ENCODE measurements around the gene SASH1.

SASH1 gene

GRCh38 chr6:148492654-148493290 is 150.1 kb downstream of the SASH1 start:
- peaks cover 0 to 67% (median 28%) of the 10 kb centered on the region in 4 donors for H3K4me1 ChIP-seq
- H3K27me3 ChIP-seq: no peaks in the 10 kb centered on the region
- H3K27ac ChIP-seq: peak overlapping the region; percentile 75 to 86
- TF ChIP-seq CTCF (IDR thresholded peaks at IDR 0.05): no peak
- H3K4me3 ChIP-seq: no peak overlapping the region
- no peak for DNase-seq
- peaks cover 7 to 11% (median 10%) of the 10 kb centered on the region in 3 donors for H3K36me3 ChIP-seq
- intact Hi-C loops (cut with DNase I; ENCODE audit: low total_unique reads): no loop called here
- no peaks in the 10 kb centered on the region for H3K9me3 ChIP-seq

- no peaks in the 10 kb centered on the region for H3K9me3 ChIP-seq
- peak overlapping the region; percentile 75 to 86 for H3K27ac ChIP-seq
- H3K27me3 ChIP-seq: no peaks in the 10 kb centered on the region
- no peak for TF ChIP-seq CTCF (IDR thresholded peaks at IDR 0.05)
- intact Hi-C loops (cut with DNase I; ENCODE audit: low total_unique reads): no loop called here
- H3K4me1 ChIP-seq: peaks cover 0 to 72% (median 28%) of the 10 kb centered on the region in 4 donors
- H3K36me3 ChIP-seq: peaks cover under 1 to 5% (median 4%) of the 10 kb centered on the region in 3 donors
- DNase-seq: no peak
- H3K4me3 ChIP-seq: no peak overlapping the region
Observed at GRCh38 chr6:148493424-148493823, 150.8 kb downstream of the SASH1 start.

GRCh38 chr6:148494226-148494625 is 151.6 kb downstream of the SASH1 start:
- intact Hi-C loops (cut with DNase I; ENCODE audit: low total_unique reads): no loop called here
- no peaks in the 10 kb centered on the region for H3K27me3 ChIP-seq
- no peaks in the 10 kb centered on the region for H3K9me3 ChIP-seq
- no peak for TF ChIP-seq CTCF (IDR thresholded peaks at IDR 0.05)
- no peaks in the 10 kb centered on the region for H3K36me3 ChIP-seq
- DNase-seq: no peak
- no peak overlapping the region for H3K4me3 ChIP-seq
- H3K4me1 ChIP-seq: peaks cover 0 to 75% (median 28%) of the 10 kb centered on the region in 4 donors
- H3K27ac ChIP-seq: peak overlapping the region; percentile 75 to 86

- no peak for DNase-seq
- H3K27me3 ChIP-seq: no peaks in the 10 kb centered on the region
Observed at GRCh38 chr6:148495029-148495428, 152.4 kb downstream of the SASH1 start.

GRCh38 chr6:148497257-148497656 is 154.6 kb downstream of the SASH1 start:
- Histone ChIP-seq H3K36me3 (no peaks in the 10 kb centered on the region), H3K4me1 (peaks cover 0 to 93% (median 47%) of the 10 kb centered on the region in 4 donors), H3K9me3 (no peaks in the 10 kb centered on the region), H3K27me3 (no peaks in the 10 kb centered on the region), H3K27ac (peak overlapping the region; percentile 75 to 86), H3K4me3 (no peak overlapping the region)
- peak in 1 of 2 donors; percentile 77 for DNase-seq
- intact Hi-C loops (cut with DNase I; ENCODE audit: low total_unique reads): no loop called here
- TF ChIP-seq CTCF (IDR thresholded peaks at IDR 0.05): no peak

More at GRCh38 chr6:148495029-148495428, 152.4 kb downstream of the SASH1 start:
- no peak for TF ChIP-seq CTCF (IDR thresholded peaks at IDR 0.05)
- no peaks in the 10 kb centered on the region for H3K9me3 ChIP-seq
- H3K27ac ChIP-seq: peak overlapping the region; percentile 75 to 86
- H3K4me3 ChIP-seq: no peak overlapping the region
- no peaks in the 10 kb centered on the region for H3K36me3 ChIP-seq
- intact Hi-C loops (cut with DNase I; ENCODE audit: low total_unique reads): no loop called here
- peaks cover 0 to 82% (median 28%) of the 10 kb centered on the region in 4 donors for H3K4me1 ChIP-seq

All from tibial artery (tissue), 4 donors.